GM18861 (cell line): Measurements from ENCODE around the gene PARP8.
"Not testable (repeated sequence)": the region's sequence is repeated elsewhere in the genome, so short reads cannot be mapped to it uniquely, and the experiment has no call there.

ENCODE experiments used
- ATAC-seq: cut with Tn5 transposase; IDR thresholded peaks from one replicate; pipeline ENCODE4 v1.9.1; 2021; ENCODE audit not compliant: unreplicated experiment

PARP8 gene

GRCh38 chr5:50675385-50675784 is 8.9 kb downstream of the PARP8 start:
- no peak for ATAC-seq

DNA sequence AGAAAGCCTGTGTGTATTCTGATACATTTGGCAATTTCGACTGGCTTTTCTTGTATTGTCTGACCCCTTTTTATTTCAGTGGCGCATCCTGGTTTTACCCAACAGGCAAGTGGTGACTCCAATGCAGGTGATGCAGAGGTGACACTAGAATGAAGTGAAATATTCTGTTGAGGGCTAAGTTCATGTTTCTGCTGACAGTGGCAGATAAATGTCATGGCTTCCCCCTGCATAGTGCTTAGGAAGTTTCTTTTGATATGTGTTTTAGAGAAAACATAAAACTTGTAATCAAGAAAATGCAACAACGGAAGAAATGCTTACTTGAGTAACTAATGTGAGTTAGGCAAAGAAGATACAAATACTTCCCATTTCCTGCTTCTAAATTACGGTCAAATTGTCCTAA is 13.1 kb downstream of the PARP8 start:
- not testable (repeated sequence) for ATAC-seq

- no peak for ATAC-seq
Observed at GRCh38 chr5:50684721-50685120, 18.3 kb downstream of the PARP8 start.

DNA sequence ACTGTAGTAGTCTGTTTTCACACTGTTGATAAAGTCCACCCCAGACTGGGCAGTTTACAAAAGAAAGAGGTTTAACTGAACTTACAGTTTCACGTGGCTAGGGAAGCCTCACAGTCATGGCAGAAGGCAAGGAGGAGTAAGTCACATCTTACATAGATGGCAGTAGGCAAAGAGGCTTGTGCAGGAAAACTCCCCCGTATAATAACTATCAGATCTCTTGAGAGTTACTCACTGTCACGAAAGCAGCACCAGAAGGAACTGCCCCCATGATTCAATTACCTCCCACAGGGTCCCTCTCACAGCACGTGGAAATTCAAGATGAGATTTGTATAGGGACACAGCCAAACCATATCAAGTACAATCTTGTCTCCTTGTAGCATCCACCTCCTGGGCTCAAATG is 21.1 kb downstream of the PARP8 start:
- no peak for ATAC-seq

- ATAC-seq: no peak
Observed at GRCh38 chr5:50691399-50692016, 25.1 kb downstream of the PARP8 start.

GRCh38 chr5:50694027-50694590 is 27.7 kb downstream of the PARP8 start:
- ATAC-seq: no peak

DNA sequence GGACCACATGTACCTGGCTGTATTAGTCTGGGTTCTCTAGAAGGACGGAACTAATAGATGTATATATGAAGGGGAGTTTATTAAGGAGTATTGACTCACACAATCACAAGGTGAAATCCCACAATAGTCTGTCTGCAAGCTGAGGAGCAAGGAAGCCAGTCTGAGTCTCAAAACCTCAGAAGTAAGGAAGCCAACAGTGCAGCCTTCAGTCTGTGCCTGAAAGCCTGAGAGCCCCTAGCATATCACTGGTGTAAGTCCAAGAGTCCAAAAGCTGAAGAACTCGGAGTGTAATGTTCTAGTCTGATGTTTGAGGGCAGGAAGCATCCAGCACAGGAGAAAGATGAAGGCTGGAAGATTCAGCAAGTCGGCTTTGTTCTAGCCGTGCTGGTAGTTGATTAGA is 28.2 kb downstream of the PARP8 start:
- not testable (repeated sequence) for ATAC-seq

DNA sequence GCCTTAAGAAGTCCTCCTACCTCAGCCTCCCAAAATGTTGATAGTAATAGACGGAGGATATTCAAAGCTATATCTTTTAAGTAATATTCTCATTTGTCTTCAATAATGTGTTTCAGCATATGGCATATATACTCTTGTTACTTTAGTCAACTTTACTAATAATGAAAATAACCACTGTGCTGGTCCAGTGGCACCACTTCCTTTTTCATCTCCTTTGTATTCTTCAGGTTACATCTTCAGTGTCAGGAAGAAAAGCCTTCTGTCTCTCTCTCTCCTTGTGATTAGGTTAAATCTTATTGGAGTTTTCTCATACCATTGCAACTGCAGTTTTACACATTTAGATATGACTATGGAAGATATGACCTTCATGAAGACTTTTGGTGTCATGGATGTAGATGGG is 31.3 kb downstream of the PARP8 start:
- ATAC-seq: peak; percentile 82

- no peak for ATAC-seq
Observed at GRCh38 chr5:50699737-50700136, 33.3 kb downstream of the PARP8 start.

DNA sequence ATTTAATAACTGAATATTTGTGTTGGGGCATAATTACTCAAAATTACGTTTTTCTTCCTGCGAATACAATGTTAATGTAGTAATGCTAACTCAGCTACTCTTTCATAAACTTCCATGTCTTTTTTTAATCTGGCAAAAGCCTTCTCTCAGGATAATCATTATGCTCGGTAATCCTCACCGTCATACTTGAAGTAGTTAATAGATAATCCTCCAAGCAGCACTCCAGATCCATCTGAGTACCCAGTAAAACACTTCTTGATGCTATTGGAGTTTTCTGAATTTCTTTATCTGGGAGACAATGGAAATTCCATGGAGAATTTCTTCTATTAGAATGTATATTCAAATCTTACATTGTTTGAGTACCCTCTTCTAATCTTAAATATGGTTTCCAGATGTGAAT is 34.3 kb downstream of the PARP8 start:
- ATAC-seq: no peak

- ATAC-seq: no peak
Observed at GRCh38 chr5:50702615-50703366, 36.4 kb downstream of the PARP8 start.

GRCh38 chr5:50703367-50703666 is 36.9 kb downstream of the PARP8 start:
- no peak for ATAC-seq

DNA sequence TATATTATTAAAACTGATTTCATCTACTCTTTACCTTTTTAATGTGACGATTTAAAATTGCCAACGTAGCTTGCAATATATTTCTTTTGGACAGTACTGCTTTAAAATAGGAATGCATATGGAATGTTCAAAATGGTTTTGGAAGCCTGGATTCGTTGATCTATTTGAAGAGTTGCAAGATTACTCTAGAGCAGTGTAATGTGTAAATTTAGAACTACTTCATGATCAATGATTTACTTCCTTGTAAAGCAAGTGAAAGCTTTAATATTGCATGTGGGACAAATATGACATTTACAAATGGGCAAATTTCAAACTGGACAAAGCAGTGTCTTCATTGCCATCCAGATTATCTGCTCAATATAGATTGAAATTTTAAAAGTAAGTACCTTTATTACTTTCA is 38.3 kb downstream of the PARP8 start:
- ATAC-seq: peak; percentile 42

- no peak for ATAC-seq
Observed at GRCh38 chr5:50709471-50709870, 43.0 kb downstream of the PARP8 start.

GRCh38 chr5:50710838-50711237 is 44.4 kb downstream of the PARP8 start:
- no peak for ATAC-seq

- peak; percentile 86 for ATAC-seq
Observed at GRCh38 chr5:50711280-50711679, 44.8 kb downstream of the PARP8 start.

- no peak for ATAC-seq
Observed at GRCh38 chr5:50712479-50712878, 46.0 kb downstream of the PARP8 start.

DNA sequence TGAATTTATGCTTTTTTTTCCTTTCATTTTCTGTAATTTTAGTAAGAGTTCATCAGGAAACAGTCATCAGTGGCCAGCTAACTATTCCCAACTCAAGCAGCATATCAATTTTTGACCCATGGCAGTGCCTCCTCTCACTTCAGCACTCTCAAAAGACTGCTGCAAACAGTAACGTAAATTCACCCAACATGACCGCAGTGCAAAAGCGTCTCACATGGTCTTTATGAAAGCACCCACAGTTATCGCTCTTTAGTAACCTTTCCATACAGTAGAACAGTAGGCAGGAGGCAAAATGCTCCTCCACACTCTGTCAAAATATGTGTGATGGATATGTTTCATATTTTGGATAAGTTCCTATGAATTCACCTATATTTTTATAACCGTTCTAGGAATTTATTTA is 48.6 kb downstream of the PARP8 start:
- ATAC-seq: no peak

DNA sequence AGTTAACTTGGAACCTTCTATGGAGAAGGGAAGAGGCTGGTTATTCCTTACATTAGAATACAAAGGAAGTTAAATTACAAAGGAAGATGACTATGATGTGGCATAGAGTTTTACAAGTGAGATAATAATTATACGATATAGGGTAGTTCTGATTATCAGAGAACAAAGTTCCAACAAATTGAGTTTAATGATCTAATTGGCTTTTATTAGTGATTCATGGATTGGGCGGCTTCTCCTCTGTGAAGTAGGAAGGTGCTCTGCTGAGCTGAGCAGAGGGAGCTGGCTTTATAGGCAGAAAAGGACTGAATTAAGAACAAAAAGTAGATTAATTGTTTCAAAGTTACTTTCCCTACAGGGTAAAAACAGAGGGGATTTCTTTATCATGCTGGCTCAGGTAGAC is 49.7 kb downstream of the PARP8 start:
- ATAC-seq: no peak

GRCh38 chr5:50717651-50718050 is 51.2 kb downstream of the PARP8 start:
- peak; percentile 71 for ATAC-seq

- ATAC-seq: no peak
Observed at GRCh38 chr5:50720061-50720710, 53.7 kb downstream of the PARP8 start.

DNA sequence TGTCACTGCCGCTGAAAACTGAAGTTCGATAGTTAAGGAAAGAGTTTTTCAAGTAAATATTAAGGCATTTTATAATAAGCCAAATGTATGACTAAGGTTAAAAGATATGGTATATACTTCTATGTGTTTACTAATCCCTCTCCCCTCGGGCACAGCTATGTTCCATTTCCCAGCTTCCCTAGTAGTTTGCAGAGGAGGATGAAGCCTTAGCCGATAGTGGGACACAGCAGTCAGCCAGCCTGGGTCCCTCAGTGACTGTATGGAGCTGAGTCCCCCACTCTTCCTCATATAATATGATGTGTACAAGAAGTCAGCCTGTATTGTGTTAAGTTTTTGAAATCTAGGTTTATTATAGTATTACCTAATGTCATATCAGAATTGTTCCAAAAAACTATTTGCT is 55.8 kb downstream of the PARP8 start:
- no peak for ATAC-seq
